Activated CD8-positive, alpha-beta T cell treated with anti-CD3 and anti-CD28 coated beads for 36 hours (primary cell): Measurements from ENCODE around the gene SPATA46. TPM values are rescaled to one million over a fixed set of nuclear protein-coding genes. Genes with fewer than 3 reads are reported as not detected.

Source experiments
- ATAC-seq: fragments of 200-7000 bp; cut with Tn5 transposase; one replicate; pipeline ENCODE4 v1.10.0; 2021; ENCODE audit warnings: mild to moderate bottlenecking, moderate library complexity
- CTCF ChIA-PET: fragments of 350-600 bp; sonication (Branson Sonifier 250); formaldehyde crosslinking; loops from one replicate; lab custom pipeline; 2021; ENCODE audit warnings: antibody characterized with exemption; lab: Charles Lee
- POLR2A ChIA-PET: fragments of 350-600 bp; sonication (Branson Sonifier 250); formaldehyde crosslinking; loops from one replicate; lab custom pipeline; 2021; ENCODE audit warnings: antibody characterized with exemption; lab: Charles Lee
- DNase-seq: peaks from one replicate; pipeline ENCODE4 v3.0.0-alpha.2; 2020
- H3K27ac Mint-ChIP-seq: one replicate; pipeline ENCODE4 v1.8.0; 2021; ENCODE audit warnings: mild to moderate bottlenecking, mixed read lengths
- H3K27me3 Mint-ChIP-seq: one replicate; pipeline ENCODE4 v1.8.0; 2021; ENCODE audit warnings: mixed read lengths
- H3K36me3 Mint-ChIP-seq: one replicate; pipeline ENCODE4 v1.8.0; 2021; ENCODE audit warnings: low read depth, mixed read lengths
- H3K4me1 Mint-ChIP-seq: one replicate; pipeline ENCODE4 v1.8.0; 2021; ENCODE audit warnings: low read depth, mixed read lengths
- H3K4me3 Mint-ChIP-seq: one replicate; pipeline ENCODE4 v1.8.0; 2021; ENCODE audit warnings: mild to moderate bottlenecking, moderate library complexity, mixed read lengths
- H3K9me3 Mint-ChIP-seq: one replicate; pipeline ENCODE4 v1.8.0; 2021; ENCODE audit warnings: mixed read lengths
- intact Hi-C: fragments of 100-400 bp; cut with micrococcal nuclease; formaldehyde crosslinking; loops from one replicate; pipeline ENCODE4 v1.10.0; 2022
- total RNA-seq, 2 experiments: library from RNA; stranded (reverse); gene quantifications; one replicate each; pipeline ENCODE4 v1.2.3, GENCODE V29; 2021
- TF ChIP-seq, protein P1 (sequence below): fragments of 200-600 bp; IDR thresholded peaks from one replicate; pipeline ENCODE4 v1.8.0; 2022; ENCODE audit warnings: antibody characterized with exemption, mild to moderate bottlenecking

SPATA46 gene
- total RNA-seq, 2 experiments from 2014 or later: not detected

DNA sequence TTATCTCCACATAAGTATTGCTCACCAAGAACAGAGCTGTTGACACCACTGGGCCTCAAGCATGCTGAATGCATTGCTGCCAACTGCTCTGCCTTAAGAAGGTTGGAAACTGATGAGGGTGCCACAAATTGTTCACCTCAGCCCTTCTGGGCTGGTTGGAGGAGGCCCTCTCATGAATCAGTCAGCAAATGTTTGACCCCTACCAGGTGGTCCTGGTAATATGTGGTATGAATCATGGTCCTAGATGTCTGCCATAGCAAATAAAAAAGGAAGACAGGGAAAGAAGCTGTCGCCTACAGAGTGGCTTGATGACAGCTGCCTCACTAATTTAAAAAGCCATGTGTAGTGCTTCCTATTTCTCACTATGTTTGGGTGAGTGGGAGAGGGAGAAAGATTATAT is 12.2 kb downstream of the SPATA46 start:
- Mint-ChIP-seq H3K9me3 (no peaks in the 10 kb centered on the region), H3K27me3 (no peaks in the 10 kb centered on the region), H3K27ac (no peak overlapping the region), H3K4me3 (no peak overlapping the region), H3K4me1 (no peaks in the 10 kb centered on the region), H3K36me3 (no peaks in the 10 kb centered on the region)
- ATAC-seq (no peak), DNase-seq (no peak)
- ChIA-PET CTCF (no interaction called here), POLR2A (no interaction called here)
- intact Hi-C loops: no loop called here
- TF ChIP-seq, protein P1, sequence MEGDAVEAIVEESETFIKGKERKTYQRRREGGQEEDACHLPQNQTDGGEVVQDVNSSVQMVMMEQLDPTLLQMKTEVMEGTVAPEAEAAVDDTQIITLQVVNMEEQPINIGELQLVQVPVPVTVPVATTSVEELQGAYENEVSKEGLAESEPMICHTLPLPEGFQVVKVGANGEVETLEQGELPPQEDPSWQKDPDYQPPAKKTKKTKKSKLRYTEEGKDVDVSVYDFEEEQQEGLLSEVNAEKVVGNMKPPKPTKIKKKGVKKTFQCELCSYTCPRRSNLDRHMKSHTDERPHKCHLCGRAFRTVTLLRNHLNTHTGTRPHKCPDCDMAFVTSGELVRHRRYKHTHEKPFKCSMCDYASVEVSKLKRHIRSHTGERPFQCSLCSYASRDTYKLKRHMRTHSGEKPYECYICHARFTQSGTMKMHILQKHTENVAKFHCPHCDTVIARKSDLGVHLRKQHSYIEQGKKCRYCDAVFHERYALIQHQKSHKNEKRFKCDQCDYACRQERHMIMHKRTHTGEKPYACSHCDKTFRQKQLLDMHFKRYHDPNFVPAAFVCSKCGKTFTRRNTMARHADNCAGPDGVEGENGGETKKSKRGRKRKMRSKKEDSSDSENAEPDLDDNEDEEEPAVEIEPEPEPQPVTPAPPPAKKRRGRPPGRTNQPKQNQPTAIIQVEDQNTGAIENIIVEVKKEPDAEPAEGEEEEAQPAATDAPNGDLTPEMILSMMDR: no peak

DNA sequence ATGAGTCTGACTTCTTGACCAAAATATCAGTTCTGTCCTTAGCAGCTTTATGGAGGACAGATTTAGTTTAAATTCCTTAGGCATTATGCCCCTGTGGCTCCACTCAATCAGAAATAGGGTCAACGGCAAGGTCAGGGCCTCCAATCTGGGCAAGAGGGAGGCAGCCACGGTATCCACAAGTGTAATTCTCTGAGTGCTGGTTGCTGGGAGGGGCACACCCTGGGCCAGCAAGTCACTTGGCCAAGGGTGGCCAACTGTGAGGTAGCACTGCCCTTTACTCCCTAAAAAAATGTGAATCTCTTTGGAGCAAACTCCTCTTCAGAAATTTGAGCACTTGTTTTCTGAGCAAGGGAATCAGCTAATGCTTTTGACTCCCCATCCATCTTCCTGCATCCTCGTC is 12.8 kb downstream of the SPATA46 start:
- intact Hi-C loops: no loop called here
- H3K27ac Mint-ChIP-seq: no peak overlapping the region
- no peaks in the 10 kb centered on the region for H3K9me3 Mint-ChIP-seq

GRCh38 chr1:162361349-162361748 is 15.3 kb downstream of the SPATA46 start:
- CTCF ChIA-PET: no interaction called here
- TF ChIP-seq, protein P1: no peak
- Mint-ChIP-seq H3K27ac (no peak overlapping the region), H3K4me1 (no peaks in the 10 kb centered on the region), H3K4me3 (no peak overlapping the region), H3K9me3 (no peaks in the 10 kb centered on the region), H3K27me3 (peaks cover 3% of the 10 kb centered on the region), H3K36me3 (no peaks in the 10 kb centered on the region)
- intact Hi-C loops: no loop called here
- DNase-seq (no peak), ATAC-seq (no peak)
- POLR2A ChIA-PET: no interaction called here

More for the DNA sequence above, 12.8 kb downstream of the SPATA46 start:
- Mint-ChIP-seq H3K27me3 (no peaks in the 10 kb centered on the region), H3K36me3 (no peaks in the 10 kb centered on the region), H3K4me3 (no peak overlapping the region), H3K4me1 (no peaks in the 10 kb centered on the region)
- CTCF ChIA-PET: no interaction called here
- POLR2A ChIA-PET: no interaction called here
- no peak for DNase-seq
- TF ChIP-seq, protein P1: no peak
- ATAC-seq: no peak

GRCh38 chr1:162360874-162361260 is 15.8 kb downstream of the SPATA46 start:
- ChIA-PET POLR2A (no interaction called here), CTCF (no interaction called here)
- no peaks in the 10 kb centered on the region for H3K4me1 Mint-ChIP-seq
- no peaks in the 10 kb centered on the region for H3K36me3 Mint-ChIP-seq
- DNase-seq (no peak), ATAC-seq (no peak)
- no peaks in the 10 kb centered on the region for H3K9me3 Mint-ChIP-seq
- no peak overlapping the region for H3K27ac Mint-ChIP-seq
- H3K4me3 Mint-ChIP-seq: no peak overlapping the region
- TF ChIP-seq, protein P1: no peak
- intact Hi-C loops: no loop called here
- peaks cover 3% of the 10 kb centered on the region for H3K27me3 Mint-ChIP-seq

DNA sequence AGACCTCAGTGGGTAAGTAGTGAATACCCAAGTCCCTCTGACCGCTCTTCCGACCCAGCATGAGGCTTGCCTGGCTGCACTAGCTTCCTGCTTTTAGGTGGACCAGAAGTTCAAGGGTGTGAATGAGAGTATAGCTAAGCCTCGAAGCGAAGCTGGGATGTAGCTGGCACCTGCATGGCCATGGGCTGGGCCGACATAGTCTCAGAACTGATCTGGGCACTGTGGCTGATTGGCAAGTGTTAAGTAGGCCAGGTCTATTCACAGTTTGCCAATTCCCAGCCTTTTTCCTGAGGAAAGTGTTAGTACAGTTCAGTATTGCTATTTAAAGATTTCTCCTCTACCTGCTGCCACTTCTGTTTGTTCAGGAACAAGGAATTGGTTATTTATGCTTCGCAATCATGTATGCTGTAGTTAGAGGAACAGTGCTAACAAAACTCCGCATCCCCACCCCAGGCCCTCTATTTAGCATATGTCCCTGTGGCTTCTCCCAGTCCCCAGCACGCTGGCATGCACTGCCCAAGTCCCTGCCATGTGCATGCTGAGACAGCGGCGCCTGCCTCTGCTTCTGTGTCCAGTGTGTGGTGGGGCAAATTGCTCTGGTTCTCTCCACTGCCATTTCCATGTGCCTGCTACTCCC is 16.3 kb downstream of the SPATA46 start:
- ChIA-PET POLR2A (no interaction called here), CTCF (no interaction called here)
- no peak for ATAC-seq
- intact Hi-C loops: no loop called here
- no peak for DNase-seq
- H3K4me1 Mint-ChIP-seq: no peaks in the 10 kb centered on the region
- H3K27me3 Mint-ChIP-seq: peaks cover 3% of the 10 kb centered on the region
- no peaks in the 10 kb centered on the region for H3K9me3 Mint-ChIP-seq
- no peak overlapping the region for H3K4me3 Mint-ChIP-seq
- TF ChIP-seq, protein P1: no peak
- H3K27ac Mint-ChIP-seq: no peak overlapping the region
- no peaks in the 10 kb centered on the region for H3K36me3 Mint-ChIP-seq
